HepG2 (cell line): ENCODE data around the gene ARFIP2. TPM values are rescaled to one million over a fixed set of nuclear protein-coding genes. Genes with fewer than 3 reads are reported as not detected.
A peak's percentile ranks its signal among the peaks of the same experiment; 100 is the strongest.

Experiments
- HBP1 ChIP-seq: IDR thresholded peaks from 2 replicates; pipeline ENCODE4 v1.6.1; 2016; ENCODE audit warnings: low read depth, control low read depth
- HMGXB3 ChIP-seq: sonication (generic); formaldehyde crosslinking; IDR thresholded peaks from 2 replicates; pipeline ENCODE4 v1.4.0; 2020; ENCODE audit warnings: missing genetic modification reagents, borderline replicate concordance
- KAT7 ChIP-seq: IDR thresholded peaks from 2 replicates; pipeline ENCODE4 v1.6.1; 2018; ENCODE audit warnings: borderline replicate concordance, missing compliant biosample characterization
- MED13 ChIP-seq: sonication (generic); formaldehyde crosslinking; IDR thresholded peaks from 2 replicates; pipeline ENCODE4 v1.5.0; 2020; ENCODE audit warnings: missing genetic modification reagents
- NBN ChIP-seq: fragments of 450-650 bp; conservative IDR thresholded peaks from 2 replicates; pipeline ENCODE4 v1.6.1; 2017
- PHB2 ChIP-seq: fragments of 450-650 bp; IDR thresholded peaks from 2 replicates; pipeline ENCODE4 v1.6.1; 2018; ENCODE audit not compliant: partially characterized antibody
- SAP130 ChIP-seq: IDR thresholded peaks from 2 replicates; pipeline ENCODE4 v1.6.1; 2016; ENCODE audit warnings: low read depth
- SMYD3 ChIP-seq: sonication (generic); formaldehyde crosslinking; IDR thresholded peaks from 2 replicates; pipeline ENCODE4 v1.8.1; 2023; ENCODE audit warnings: mild to moderate bottlenecking, missing genetic modification reagents
- SRSF4 ChIP-seq: fragments of 200-400 bp; formaldehyde crosslinking; IDR thresholded peaks from one replicate; pipeline ENCODE4 v1.6.1; 2018; ENCODE audit warnings: mild to moderate bottlenecking, low read depth, low read length, moderate library complexity; ENCODE audit not compliant: poor library complexity, severe bottlenecking
- ZBTB10 ChIP-seq: sonication (generic); formaldehyde crosslinking; IDR thresholded peaks from 2 replicates; pipeline ENCODE4 v1.4.0; 2020; ENCODE audit warnings: missing genetic modification reagents, borderline replicate concordance
- ZNF207 ChIP-seq: fragments of 450-650 bp; IDR thresholded peaks from 2 replicates; pipeline ENCODE4 v1.6.1; 2016; ENCODE audit warnings: antibody characterized with exemption, borderline replicate concordance
- ZNF552 ChIP-seq: sonication (generic); formaldehyde crosslinking; IDR thresholded peaks from 2 replicates; pipeline ENCODE4 v1.9.0; 2022; ENCODE audit warnings: missing genetic modification reagents, mild to moderate bottlenecking, borderline replicate concordance
- ZNF572 ChIP-seq: sonication (generic); formaldehyde crosslinking; IDR thresholded peaks from 2 replicates; pipeline ENCODE4 v1.5.1; 2020; ENCODE audit warnings: mild to moderate bottlenecking, missing genetic modification reagents
- ZNF816 ChIP-seq: sonication (generic); formaldehyde crosslinking; IDR thresholded peaks from 2 replicates; pipeline ENCODE4 v1.8.0; 2022; ENCODE audit warnings: missing genetic modification reagents, mild to moderate bottlenecking, borderline replicate concordance
- polyA plus RNA-seq, 8 experiments: library from polyadenylated mRNA; depleted of rRNA in 3 of 8; stranded (reverse) in 7 of 8; unstranded in 1 of 8; fragments of >200 nt; fragmentation: Illumina TruSeq in 4 of 8; extraction: Trizol in 4 of 8; gene quantifications; 2 replicates each; pipeline versions ENCODE4 v1.2.1 to v1.2.3, GENCODE V29; 2011 to 2016; ENCODE audit warnings: low read depth in 4 of 8, missing spikeins in 1 of 8, mixed read lengths in 1 of 8; ENCODE audit not compliant: insufficient read depth in 1 of 8
- total RNA-seq, 5 experiments: library from RNA; depleted of rRNA; stranded (reverse); fragments of >200 nt; fragmentation: Illumina TruSeq; extraction: Trizol; gene quantifications; 2 replicates each; pipeline ENCODE4 v1.2.3, GENCODE V29; 2016; ENCODE audit warnings: low read depth in 1 of 5

Gene ARFIP2
- total and polyA plus RNA-seq, 2 of the 13 experiments (the other 11 are each of a cell fraction or from before 2014, with no cell fraction given): 56.6 to 60.2 TPM

GRCh38 chr11:6481012-6481923 is at the start of gene ARFIP2, which contains the start of gene TIMM10B (continued):
- no peak for TF ChIP-seq MED13 (CRISPR knock-in tag)
- TF ChIP-seq ZNF816: no peak
- no peak for TF ChIP-seq KAT7 (CRISPR knock-in tag)
- no peak for TF ChIP-seq NBN
- TF ChIP-seq ZNF552: no peak
- TF ChIP-seq SMYD3 (CRISPR knock-in tag): no peak
- TF ChIP-seq SRSF4: no peak
- TF ChIP-seq HBP1 (CRISPR knock-in tag): peak; percentile 35; the same call in 1 of the 2 replicates
- TF ChIP-seq HMGXB3 (CRISPR knock-in tag): no peak; the same call in 1 of the 2 replicates
- TF ChIP-seq PHB2: no peak
- TF ChIP-seq ZNF207: no peak
- 0 out of 2 replicates have a peak, but pooled peaks have one; percentile 37 for TF ChIP-seq ZNF572 (CRISPR knock-in tag)
- TF ChIP-seq SAP130 (CRISPR knock-in tag): peak; percentile 95
- peak; percentile 85; the same call in 1 of the 2 replicates for TF ChIP-seq ZBTB10 (CRISPR knock-in tag)
- TF ChIP-seq, all 625 proteins: peak for 275
